A549 treated with GW870086 at 1 μM for 4 hours (cell line): ENCODE measurements around the gene SMPD1. TPM values are rescaled to one million over a fixed set of nuclear protein-coding genes. Genes with fewer than 3 reads are reported as not detected.

Source experiments
- total RNA-seq: library from RNA; stranded (reverse); fragments of 200-300 nt; extraction: Qiagen RNA extraction; gene quantifications from 5 replicates; pipeline ENCODE4 v1.2.3, GENCODE V29; 2022; ENCODE audit warnings: low read depth

The SMPD1 gene
- 9.0 to 9.9 TPM (median 9.2 TPM) in 5 replicates for total RNA-seq

DNA sequence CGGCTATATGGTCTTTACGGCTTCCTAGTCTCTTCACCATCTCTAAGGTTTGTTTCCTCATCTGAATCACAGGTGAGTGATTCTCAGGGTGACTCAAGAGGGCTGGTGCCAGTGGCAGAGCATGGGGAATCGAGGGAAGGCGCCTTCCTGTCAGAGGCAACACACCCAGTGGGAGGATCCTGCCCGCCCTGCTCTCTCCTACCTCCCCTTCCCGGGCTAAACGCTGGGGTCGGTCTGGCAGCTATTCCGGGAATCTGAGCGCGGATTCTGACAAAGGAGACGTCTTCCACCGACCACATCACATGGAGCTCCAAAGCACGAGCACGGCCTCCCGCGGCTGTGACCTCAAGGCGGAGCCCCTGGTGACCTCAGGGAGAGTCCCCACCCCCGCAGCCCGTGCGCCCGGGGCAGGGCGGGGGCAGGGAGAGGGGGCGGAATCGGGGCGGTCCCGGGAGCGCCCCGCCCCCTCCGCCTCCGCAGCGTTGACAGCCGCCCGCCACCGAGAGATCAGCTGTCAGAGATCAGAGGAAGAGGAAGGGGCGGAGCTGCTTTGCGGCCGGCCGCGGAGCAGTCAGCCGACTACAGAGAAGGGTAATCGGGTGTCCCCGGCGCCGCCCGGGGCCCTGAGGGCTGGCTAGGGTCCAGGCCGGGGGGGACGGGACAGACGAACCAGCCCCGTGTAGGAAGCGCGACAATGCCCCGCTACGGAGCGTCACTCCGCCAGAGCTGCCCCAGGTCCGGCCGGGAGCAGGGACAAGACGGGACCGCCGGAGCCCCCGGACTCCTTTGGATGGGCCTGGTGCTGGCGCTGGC is at the start of gene SMPD1:
Gene SMPD1 (plus strand): TSS at position 570 of the 813 bp plus-strand sequence. CDS start 125 bp downstream, at position 695.

DNA sequence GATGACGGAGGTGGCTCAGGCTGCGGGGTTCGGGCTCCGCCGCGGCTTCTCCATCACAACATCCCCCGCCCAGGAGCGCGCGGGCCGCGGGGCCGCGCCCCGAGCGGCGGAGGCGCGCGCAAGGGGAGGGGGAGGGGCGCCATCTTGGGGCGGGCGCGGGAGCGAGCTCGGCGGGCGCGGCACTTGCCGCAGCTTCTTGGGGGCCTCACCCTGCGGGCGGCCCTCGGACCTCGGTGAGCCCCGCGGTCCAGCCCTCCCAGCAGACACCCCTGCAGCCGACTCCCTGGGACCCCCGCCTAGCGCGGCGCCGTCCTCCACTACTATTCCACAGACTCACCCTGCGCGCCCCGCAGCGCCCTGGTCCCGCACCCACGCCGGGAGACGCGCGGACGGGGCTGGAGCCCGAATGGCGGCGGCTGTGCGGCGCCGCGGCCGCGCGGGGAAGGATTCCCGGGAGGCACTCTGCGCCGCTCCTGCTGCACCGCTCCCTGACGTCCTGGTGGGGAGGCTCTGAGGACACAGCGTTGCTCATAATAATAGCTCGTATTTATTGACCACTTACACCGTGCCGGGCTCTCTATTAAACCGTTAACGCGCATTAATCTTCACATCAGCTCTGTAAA is 28.8 kb downstream of the SMPD1 start, which contains the start of gene APBB1:
Gene APBB1 (minus strand): TSS at position 86 of the 623 bp plus-strand sequence. CDS start 7,747 bp downstream, outside the sequence.

GRCh38 chr11:6440906-6441358 is 50.7 kb downstream of the SMPD1 start, which contains the start of gene HPX:
Gene HPX (minus strand): TSS chr11:6440987. CDS start chr11:6440963, 24 bp downstream.

Other genes with a start within 250 kb of the SMPD1 start
- gene OR52B2, start 220.1 kb upstream of the SMPD1 start, total RNA-seq, result not detected in 5 replicates
- not detected in 5 replicates for gene OR52W1, start 191.2 kb upstream of the SMPD1 start, total RNA-seq
- gene C11orf42, start 184.9 kb upstream of the SMPD1 start, total RNA-seq, result not detected in 5 replicates
- gene FHIP1B, start 155.8 kb upstream of the SMPD1 start, total RNA-seq, result 14.0 to 19.4 TPM (median 17.4 TPM) in 5 replicates
- 0.07 TPM in 1 of 5 replicates, not detected in the others for gene CNGA4, start 151.4 kb upstream of the SMPD1 start, total RNA-seq
- gene CCKBR, start 130.6 kb upstream of the SMPD1 start, total RNA-seq, result not detected in 5 replicates
- 24.5 to 34.6 TPM (median 27.8 TPM) in 5 replicates for gene CAVIN3, start 70.0 kb upstream of the SMPD1 start, total RNA-seq
- 16.0 to 18.8 TPM (median 18.2 TPM) in 5 replicates for gene APBB1, start 28.6 kb downstream of the SMPD1 start, total RNA-seq
- 0.28 to 0.91 TPM (median 0.57 TPM) in 5 replicates for gene HPX, start 50.5 kb downstream of the SMPD1 start, total RNA-seq
- 13.6 to 20.3 TPM (median 17.9 TPM) in 5 replicates for gene TRIM3, start 83.5 kb downstream of the SMPD1 start, total RNA-seq
- gene ARFIP2, start 90.9 kb downstream of the SMPD1 start, total RNA-seq, result 55.1 to 58.2 TPM (median 57.8 TPM) in 5 replicates
- 32.6 to 37.6 TPM (median 35.3 TPM) in 5 replicates for gene TIMM10B, start 91.0 kb downstream of the SMPD1 start, total RNA-seq
- 2.3 to 3.3 TPM (median 3.0 TPM) in 5 replicates for gene DNHD1, start 106.8 kb downstream of the SMPD1 start, total RNA-seq
- gene RRP8, start 213.1 kb downstream of the SMPD1 start, total RNA-seq, result 25.1 to 32.0 TPM (median 29.4 TPM) in 5 replicates
- 102 to 117 TPM (median 112 TPM) in 5 replicates for gene ILK, start 213.3 kb downstream of the SMPD1 start, total RNA-seq
- gene TAF10, start 221.7 kb downstream of the SMPD1 start, total RNA-seq, result 155 to 277 TPM (median 228 TPM) in 5 replicates
- 40.6 to 49.2 TPM (median 44.8 TPM) in 5 replicates for gene TPP1, start 228.9 kb downstream of the SMPD1 start, total RNA-seq